ENCODE data around the gene MYO1D. TPM values are rescaled to one million over a fixed set of nuclear protein-coding genes. Genes with fewer than 3 reads are reported as not detected.

Gene MYO1D
- total RNA-seq, 1 experiment from 2014 or later = 1.3 TPM

GRCh38 chr17:32777436-32777835 lies 99.5 kb downstream of the MYO1D start:
- ATAC-seq (no peak), DNase-seq (ENCODE audit: low read depth, low spot score) (peak; percentile 27)
- Histone ChIP-seq H3K36me3 (ENCODE audit: control insufficient read depth, insufficient read depth, low read length) (no peaks in the 10 kb centered on the region), H3K4me3 (ENCODE audit: low read depth in 2 of 2, low read length in 2 of 2) (no peak overlapping the region), H3K4me1 (ENCODE audit: control insufficient read depth, insufficient read depth, low read length) (no peaks in the 10 kb centered on the region), H3K27ac (ENCODE audit: low read length) (no peak overlapping the region), H3K27me3 (ENCODE audit: control insufficient read depth, insufficient read depth, low read length) (peaks cover 7% of the 10 kb centered on the region), H3K9me3 (ENCODE audit: control insufficient read depth, insufficient read depth, low read depth, low read length) (no peaks in the 10 kb centered on the region)
- intact Hi-C loops (cut with micrococcal nuclease; ENCODE audit: unreplicated experiment) = no loop called here
- ChIA-PET POLR2A (no interaction called here), CTCF (interaction anchor here (0.5 to 0.6 kb wide), 2 partner anchors 14 to 316 kb away, joined by 5 to 9 read pairs; no protein-coding TSS in a partner anchor)
- in situ Hi-C loops (cut with HindIII; ENCODE audit: low pct_unique_long_range_greater_than_20kb, low sequenced_read_pairs) = no loop called here
- TF ChIP-seq, protein P1, sequence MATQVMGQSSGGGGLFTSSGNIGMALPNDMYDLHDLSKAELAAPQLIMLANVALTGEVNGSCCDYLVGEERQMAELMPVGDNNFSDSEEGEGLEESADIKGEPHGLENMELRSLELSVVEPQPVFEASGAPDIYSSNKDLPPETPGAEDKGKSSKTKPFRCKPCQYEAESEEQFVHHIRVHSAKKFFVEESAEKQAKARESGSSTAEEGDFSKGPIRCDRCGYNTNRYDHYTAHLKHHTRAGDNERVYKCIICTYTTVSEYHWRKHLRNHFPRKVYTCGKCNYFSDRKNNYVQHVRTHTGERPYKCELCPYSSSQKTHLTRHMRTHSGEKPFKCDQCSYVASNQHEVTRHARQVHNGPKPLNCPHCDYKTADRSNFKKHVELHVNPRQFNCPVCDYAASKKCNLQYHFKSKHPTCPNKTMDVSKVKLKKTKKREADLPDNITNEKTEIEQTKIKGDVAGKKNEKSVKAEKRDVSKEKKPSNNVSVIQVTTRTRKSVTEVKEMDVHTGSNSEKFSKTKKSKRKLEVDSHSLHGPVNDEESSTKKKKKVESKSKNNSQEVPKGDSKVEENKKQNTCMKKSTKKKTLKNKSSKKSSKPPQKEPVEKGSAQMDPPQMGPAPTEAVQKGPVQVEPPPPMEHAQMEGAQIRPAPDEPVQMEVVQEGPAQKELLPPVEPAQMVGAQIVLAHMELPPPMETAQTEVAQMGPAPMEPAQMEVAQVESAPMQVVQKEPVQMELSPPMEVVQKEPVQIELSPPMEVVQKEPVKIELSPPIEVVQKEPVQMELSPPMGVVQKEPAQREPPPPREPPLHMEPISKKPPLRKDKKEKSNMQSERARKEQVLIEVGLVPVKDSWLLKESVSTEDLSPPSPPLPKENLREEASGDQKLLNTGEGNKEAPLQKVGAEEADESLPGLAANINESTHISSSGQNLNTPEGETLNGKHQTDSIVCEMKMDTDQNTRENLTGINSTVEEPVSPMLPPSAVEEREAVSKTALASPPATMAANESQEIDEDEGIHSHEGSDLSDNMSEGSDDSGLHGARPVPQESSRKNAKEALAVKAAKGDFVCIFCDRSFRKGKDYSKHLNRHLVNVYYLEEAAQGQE (IDR thresholded peaks at IDR 0.05; ENCODE audit: insufficient read depth in 1 of 2, low read depth in 2 of 2, low read length in 1 of 2) = no peak
- no TSS peak for BruUV-seq (replicated peaks)

GRCh38 chr17:32774695-32775084 lies 102.2 kb downstream of the MYO1D start:
- POLR2A ChIA-PET = no interaction called here
- no peaks in the 10 kb centered on the region for H3K36me3 ChIP-seq (ENCODE audit: control insufficient read depth, insufficient read depth, low read length)
- 0 out of 2 replicates have a peak, but pooled peaks cover 3% of the 10 kb centered on the region for H3K4me1 ChIP-seq (ENCODE audit: control insufficient read depth, insufficient read depth, low read length)
- BruUV-seq (replicated peaks) = no TSS peak
- H3K27ac ChIP-seq (ENCODE audit: low read length) = no peak overlapping the region
- in situ Hi-C loops (cut with HindIII; ENCODE audit: low pct_unique_long_range_greater_than_20kb, low sequenced_read_pairs) (no loop called here), intact Hi-C loops (cut with micrococcal nuclease; ENCODE audit: unreplicated experiment) (no loop called here)
- no peaks in the 10 kb centered on the region for H3K9me3 ChIP-seq (ENCODE audit: control insufficient read depth, insufficient read depth, low read depth, low read length)
- ATAC-seq (no peak), DNase-seq (ENCODE audit: low read depth, low spot score) (no peak)
- H3K4me3 ChIP-seq (ENCODE audit: low read depth in 2 of 2, low read length in 2 of 2) = no peak overlapping the region
- H3K27me3 ChIP-seq (ENCODE audit: control insufficient read depth, insufficient read depth, low read length) = peaks cover 17% of the 10 kb centered on the region
- CTCF ChIA-PET = no interaction called here
- TF ChIP-seq, protein P2, sequence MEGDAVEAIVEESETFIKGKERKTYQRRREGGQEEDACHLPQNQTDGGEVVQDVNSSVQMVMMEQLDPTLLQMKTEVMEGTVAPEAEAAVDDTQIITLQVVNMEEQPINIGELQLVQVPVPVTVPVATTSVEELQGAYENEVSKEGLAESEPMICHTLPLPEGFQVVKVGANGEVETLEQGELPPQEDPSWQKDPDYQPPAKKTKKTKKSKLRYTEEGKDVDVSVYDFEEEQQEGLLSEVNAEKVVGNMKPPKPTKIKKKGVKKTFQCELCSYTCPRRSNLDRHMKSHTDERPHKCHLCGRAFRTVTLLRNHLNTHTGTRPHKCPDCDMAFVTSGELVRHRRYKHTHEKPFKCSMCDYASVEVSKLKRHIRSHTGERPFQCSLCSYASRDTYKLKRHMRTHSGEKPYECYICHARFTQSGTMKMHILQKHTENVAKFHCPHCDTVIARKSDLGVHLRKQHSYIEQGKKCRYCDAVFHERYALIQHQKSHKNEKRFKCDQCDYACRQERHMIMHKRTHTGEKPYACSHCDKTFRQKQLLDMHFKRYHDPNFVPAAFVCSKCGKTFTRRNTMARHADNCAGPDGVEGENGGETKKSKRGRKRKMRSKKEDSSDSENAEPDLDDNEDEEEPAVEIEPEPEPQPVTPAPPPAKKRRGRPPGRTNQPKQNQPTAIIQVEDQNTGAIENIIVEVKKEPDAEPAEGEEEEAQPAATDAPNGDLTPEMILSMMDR (IDR thresholded peaks at IDR 0.05) = no peak
- TF ChIP-seq, protein P1 (IDR thresholded peaks at IDR 0.05; ENCODE audit: insufficient read depth in 1 of 2, low read depth in 2 of 2, low read length in 1 of 2) = no peak
- TF ChIP-seq SIN3A (IDR thresholded peaks at IDR 0.05; ENCODE audit: borderline replicate concordance, insufficient read depth, low read depth, low read length) (no peak), POLR2AphosphoS5 (IDR thresholded peaks at IDR 0.05; ENCODE audit: low read depth, low read length) (no peak), TCF7L2 (IDR thresholded peaks at IDR 0.05; ENCODE audit: low read depth, low read length) (no peak)

Measured in Panc1 (cell line).